Spleen (tissue), 7 donors: ENCODE results near the gene ALDH1A2.

Source experiments
- POLR2A ChIP-seq, 3 donors: fragments of 450-650 bp; IDR thresholded peaks; one replicate each; pipeline ENCODE4 v1.5.1; 2017; ENCODE audit warnings: antibody characterized with exemption in 3 of 3, mild to moderate bottlenecking in 1 of 3
- TF ChIP-seq, protein P1 (sequence below), 11 experiments: fragments of 200-600 bp in 7 of 11; fragments of 450-650 bp in 4 of 11; sonication (generic) in 4 of 11; IDR thresholded peaks in 8 of 11; conservative IDR thresholded peaks in 3 of 11; 1 replicate in 7 of 11; 2 replicates in 4 of 11; pipeline versions ENCODE4 v1.4.0 to v1.8.0; 2016 to 2021; ENCODE audit warnings: antibody characterized with exemption in 11 of 11, inconsistent platforms in 4 of 11, mild to moderate bottlenecking in 1 of 11
- donor health status: DM: no; HTN: no; CAD: no; lungs with moderate emphysema.
- donor health status: DM: no; HTN: no; CAD: no.
- donor health status: DM: no; HTN: no; CAD: no.

DNA sequence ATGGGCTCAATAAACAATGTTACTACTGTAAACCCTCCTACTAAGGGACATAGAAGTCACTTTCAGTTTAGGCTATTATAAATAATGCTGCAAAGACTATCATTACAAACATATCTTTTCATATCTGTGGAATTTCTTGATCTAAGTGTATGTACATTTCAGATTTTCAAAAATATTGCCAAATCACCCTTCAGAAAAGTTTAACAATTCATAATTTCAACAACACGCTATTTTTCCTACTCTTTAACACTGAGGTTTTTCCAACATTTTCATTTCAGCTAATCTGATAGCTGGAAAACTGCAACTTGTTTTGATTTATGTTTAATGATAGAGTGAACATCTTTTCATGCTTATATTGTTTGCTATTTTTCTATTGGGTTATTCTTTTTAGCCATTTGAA is 69.0 kb downstream of the ALDH1A2 start:
- TF ChIP-seq, protein P1, sequence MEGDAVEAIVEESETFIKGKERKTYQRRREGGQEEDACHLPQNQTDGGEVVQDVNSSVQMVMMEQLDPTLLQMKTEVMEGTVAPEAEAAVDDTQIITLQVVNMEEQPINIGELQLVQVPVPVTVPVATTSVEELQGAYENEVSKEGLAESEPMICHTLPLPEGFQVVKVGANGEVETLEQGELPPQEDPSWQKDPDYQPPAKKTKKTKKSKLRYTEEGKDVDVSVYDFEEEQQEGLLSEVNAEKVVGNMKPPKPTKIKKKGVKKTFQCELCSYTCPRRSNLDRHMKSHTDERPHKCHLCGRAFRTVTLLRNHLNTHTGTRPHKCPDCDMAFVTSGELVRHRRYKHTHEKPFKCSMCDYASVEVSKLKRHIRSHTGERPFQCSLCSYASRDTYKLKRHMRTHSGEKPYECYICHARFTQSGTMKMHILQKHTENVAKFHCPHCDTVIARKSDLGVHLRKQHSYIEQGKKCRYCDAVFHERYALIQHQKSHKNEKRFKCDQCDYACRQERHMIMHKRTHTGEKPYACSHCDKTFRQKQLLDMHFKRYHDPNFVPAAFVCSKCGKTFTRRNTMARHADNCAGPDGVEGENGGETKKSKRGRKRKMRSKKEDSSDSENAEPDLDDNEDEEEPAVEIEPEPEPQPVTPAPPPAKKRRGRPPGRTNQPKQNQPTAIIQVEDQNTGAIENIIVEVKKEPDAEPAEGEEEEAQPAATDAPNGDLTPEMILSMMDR (IDR thresholded peaks at IDR 0.05 in 8 of 11, conservative IDR thresholded peaks at IDR 0.05 in 3 of 11): no peak
- TF ChIP-seq POLR2A (IDR thresholded peaks at IDR 0.05): no peak
